Measurements from ENCODE around the gene GBX1.

The GBX1 gene

DNA sequence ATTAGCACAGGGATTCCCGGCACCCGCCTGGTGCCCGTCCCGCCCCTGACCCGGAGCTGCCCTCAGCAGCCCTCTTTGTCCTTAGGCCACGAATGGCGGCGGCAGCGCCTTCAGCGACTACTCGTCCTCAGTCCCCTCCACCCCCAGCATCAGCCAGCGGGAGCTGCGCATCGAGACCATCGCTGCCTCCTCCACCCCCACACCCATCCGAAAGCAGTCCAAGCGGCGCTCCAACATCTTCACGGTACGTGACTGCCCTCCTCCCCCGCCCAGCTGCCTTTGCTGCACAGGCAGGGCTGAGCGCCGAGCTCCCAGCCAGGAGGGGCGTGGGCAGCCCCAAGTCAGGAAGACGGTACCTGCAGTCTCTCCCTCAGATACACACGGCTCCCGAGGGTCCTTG lies 47.6 kb downstream of the GBX1 start:
- no peak for TF ChIP-seq SIN3A (IDR thresholded peaks at IDR 0.05; ENCODE audit: borderline replicate concordance, insufficient read depth, low read length)
- TF ChIP-seq TAF1 (IDR thresholded peaks at IDR 0.05; ENCODE audit: borderline replicate concordance, insufficient read depth, low read length) = no peak
- no peak for TF ChIP-seq REST (IDR thresholded peaks at IDR 0.05; ENCODE audit: insufficient read depth in 1 of 2, low read depth in 2 of 2, low read length in 2 of 2)
- TF ChIP-seq POLR2AphosphoS5 (IDR thresholded peaks at IDR 0.05; ENCODE audit: low read depth, low read length) = no peak
- TF ChIP-seq FOXP2 (optimal IDR thresholded peaks at IDR 0.05; ENCODE audit: borderline replicate concordance, extremely low read depth, extremely low read length, insufficient read depth) = no peak

DNA sequence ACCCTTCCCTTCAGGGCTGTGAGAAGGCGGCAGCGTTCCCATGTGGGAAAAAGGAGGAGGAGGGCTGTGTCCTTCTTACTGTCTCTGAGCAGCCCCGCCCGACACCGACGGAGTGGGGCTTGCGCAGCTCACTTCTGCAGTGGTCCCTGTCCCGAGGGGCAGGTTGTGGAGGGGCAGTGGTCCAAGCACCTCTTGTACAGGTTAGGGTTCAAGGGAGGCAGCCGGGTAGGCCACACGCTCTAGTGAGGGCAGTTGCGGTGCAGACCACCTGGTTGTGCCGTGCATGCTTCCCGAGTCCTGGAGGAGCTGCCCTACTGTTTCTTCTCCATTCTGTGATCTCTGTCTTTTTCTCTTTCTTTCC lies 48.5 kb downstream of the GBX1 start:
- TF ChIP-seq TAF1 (IDR thresholded peaks at IDR 0.05; ENCODE audit: borderline replicate concordance, insufficient read depth, low read length) (no peak), POLR2AphosphoS5 (IDR thresholded peaks at IDR 0.05; ENCODE audit: low read depth, low read length) (no peak), SIN3A (IDR thresholded peaks at IDR 0.05; ENCODE audit: borderline replicate concordance, insufficient read depth, low read length) (no peak), REST (IDR thresholded peaks at IDR 0.05; ENCODE audit: insufficient read depth in 1 of 2, low read depth in 2 of 2, low read length in 2 of 2) (no peak), FOXP2 (optimal IDR thresholded peaks at IDR 0.05; ENCODE audit: borderline replicate concordance, extremely low read depth, extremely low read length, insufficient read depth) (no peak)

DNA sequence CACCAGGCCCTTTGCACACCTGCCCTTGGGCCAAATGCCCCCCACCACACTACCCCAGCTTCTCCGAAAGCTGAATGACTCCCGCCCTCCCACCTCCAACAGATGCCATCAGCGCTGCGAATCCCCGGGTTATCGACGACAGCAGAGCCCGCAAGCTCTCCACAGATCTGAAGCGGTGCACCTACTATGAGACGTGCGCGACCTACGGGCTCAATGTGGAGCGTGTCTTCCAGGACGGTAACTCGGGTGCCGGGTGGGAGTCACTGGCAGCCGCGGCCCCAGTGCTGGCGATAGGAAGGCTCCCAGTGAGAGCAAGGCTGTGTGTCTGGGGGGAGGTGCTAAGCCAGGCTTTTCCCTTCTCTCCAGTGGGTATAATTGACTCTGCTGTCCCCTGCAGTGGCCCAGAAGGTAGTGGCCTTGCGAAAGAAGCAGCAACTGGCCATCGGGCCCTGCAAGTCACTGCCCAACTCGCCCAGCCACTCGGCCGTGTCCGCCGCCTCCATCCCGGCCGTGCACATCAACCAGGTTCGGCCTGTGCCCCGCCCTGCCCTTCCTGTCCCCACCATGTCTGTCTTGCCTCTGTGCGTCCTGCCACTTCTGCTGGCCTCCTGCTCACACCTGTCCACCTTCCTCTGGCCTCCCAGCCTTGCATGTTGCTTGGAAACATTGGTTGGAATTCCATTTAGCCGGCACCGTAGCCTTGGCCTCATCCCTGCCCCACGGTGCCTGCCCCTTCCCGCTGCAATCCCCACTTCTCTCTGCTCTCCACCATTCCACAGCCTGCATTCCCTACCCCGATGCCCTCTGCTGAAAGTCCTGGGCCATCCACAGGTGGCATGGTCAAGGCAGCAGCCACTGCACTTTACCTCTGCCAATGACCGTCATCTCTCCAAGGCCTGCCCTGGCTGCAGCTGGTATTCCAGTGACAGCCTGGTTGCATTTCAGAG lies 49.1 kb downstream of the GBX1 start:
- TF ChIP-seq FOXP2 (optimal IDR thresholded peaks at IDR 0.05; ENCODE audit: borderline replicate concordance, extremely low read depth, extremely low read length, insufficient read depth) (no peak), TAF1 (IDR thresholded peaks at IDR 0.05; ENCODE audit: borderline replicate concordance, insufficient read depth, low read length) (no peak), POLR2AphosphoS5 (IDR thresholded peaks at IDR 0.05; ENCODE audit: low read depth, low read length) (no peak), SIN3A (IDR thresholded peaks at IDR 0.05; ENCODE audit: borderline replicate concordance, insufficient read depth, low read length) (no peak), REST (IDR thresholded peaks at IDR 0.05; ENCODE audit: insufficient read depth in 1 of 2, low read depth in 2 of 2, low read length in 2 of 2) (no peak)

- TF ChIP-seq TAF1 (IDR thresholded peaks at IDR 0.05; ENCODE audit: borderline replicate concordance, insufficient read depth, low read length) = no peak
These were observed 49.9 kb downstream of the GBX1 start for GRCh38 chr7:151117565-151117964.

- TF ChIP-seq TAF1 (IDR thresholded peaks at IDR 0.05; ENCODE audit: borderline replicate concordance, insufficient read depth, low read length) (no peak), SIN3A (IDR thresholded peaks at IDR 0.05; ENCODE audit: borderline replicate concordance, insufficient read depth, low read length) (no peak), FOXP2 (optimal IDR thresholded peaks at IDR 0.05; ENCODE audit: borderline replicate concordance, extremely low read depth, extremely low read length, insufficient read depth) (no peak), REST (IDR thresholded peaks at IDR 0.05; ENCODE audit: insufficient read depth in 1 of 2, low read depth in 2 of 2, low read length in 2 of 2) (no peak), POLR2AphosphoS5 (IDR thresholded peaks at IDR 0.05; ENCODE audit: low read depth, low read length) (no peak)
These were observed 50.7 kb downstream of the GBX1 start for GRCh38 chr7:151116603-151117440.

Data from PFSK-1 (cell line).